Stimulated activated CD4-positive, alpha-beta T cell treated with anti-CD3 and anti-CD28 coated beads, Interleukin-2, amount 100 ng/mL, for 48 hours (primary cell): ENCODE results near the gene DEFB123.
A peak's percentile ranks its signal among the peaks of the same experiment; 100 is the strongest.
"Not testable (repeated sequence)": the region's sequence is repeated elsewhere in the genome, so short reads cannot be mapped to it uniquely, and the experiment has no call there.

Experiments
- DNase-seq, 2 donors: peaks; one replicate each; pipeline ENCODE4 v3.0.0-alpha.2; 2020

Gene DEFB123, protein sequence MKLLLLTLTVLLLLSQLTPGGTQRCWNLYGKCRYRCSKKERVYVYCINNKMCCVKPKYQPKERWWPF

GRCh38 chr20:31440012-31440659 lies at the start of gene DEFB123:
Gene DEFB123, plus strand, starts transcription at chr20:31440632. Its CDS starts 67 bp downstream, at chr20:31440699.
- peak; percentile 7 to 27 for DNase-seq

DNA sequence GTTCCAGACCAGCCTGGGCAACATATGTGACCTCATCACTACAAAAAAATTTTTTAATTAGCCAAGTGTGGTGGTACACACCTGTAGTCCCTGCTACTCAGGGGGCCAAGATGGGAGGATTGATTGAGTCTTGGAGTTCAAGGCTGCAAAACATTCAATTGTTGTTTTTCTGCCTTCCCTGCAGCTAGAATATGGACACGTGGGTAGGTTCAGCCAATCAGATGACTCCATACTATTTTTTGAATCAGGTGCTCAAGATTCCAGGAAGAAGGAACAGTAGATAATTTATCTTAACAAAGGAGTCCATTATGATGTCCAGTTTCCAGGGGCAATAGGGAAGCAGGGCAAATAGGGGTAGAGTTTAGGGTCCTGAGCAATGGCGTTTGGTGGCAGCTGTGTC lies 47.6 kb upstream of the DEFB123 start:
- DNase-seq, result no peak

DNA sequence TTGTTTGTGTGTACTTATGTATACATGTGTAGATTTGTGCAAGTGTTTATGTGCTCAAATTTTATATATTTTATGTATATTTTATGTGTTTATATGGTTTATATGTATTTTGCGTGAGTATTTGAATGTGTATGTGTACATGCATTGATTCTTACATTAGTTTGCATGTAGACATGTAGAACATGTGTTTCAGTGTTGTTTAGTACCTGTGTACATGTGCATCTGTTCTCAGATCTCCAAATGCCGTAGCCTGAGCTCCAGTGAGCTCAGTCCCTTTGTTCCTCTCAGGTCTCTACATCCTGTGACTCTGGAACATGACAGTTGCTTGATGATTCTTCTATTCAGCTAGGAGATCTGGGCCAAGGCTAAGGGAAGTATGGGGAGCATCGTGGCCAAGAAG lies 45.5 kb upstream of the DEFB123 start:
- no peak for DNase-seq

DNA sequence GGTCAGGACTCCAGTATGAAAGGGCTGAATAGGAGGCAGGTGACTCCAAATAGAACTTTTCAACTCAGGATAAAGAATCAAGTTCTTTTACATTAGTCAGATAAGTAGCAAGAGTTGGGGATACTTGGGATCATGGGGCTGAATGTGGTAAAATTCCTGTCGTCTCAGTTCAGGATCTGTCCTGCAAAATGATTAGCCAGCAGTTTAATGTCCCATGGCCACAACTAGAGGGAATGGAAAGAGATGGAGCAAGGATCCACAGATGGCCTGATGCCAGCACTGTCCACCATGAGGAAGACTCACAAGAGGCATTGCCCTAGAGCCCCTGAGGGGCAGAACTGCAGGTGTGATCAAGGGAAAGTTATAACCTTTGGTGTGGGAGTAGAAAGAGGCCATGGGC lies 36.5 kb upstream of the DEFB123 start:
- no peak for DNase-seq

DNA sequence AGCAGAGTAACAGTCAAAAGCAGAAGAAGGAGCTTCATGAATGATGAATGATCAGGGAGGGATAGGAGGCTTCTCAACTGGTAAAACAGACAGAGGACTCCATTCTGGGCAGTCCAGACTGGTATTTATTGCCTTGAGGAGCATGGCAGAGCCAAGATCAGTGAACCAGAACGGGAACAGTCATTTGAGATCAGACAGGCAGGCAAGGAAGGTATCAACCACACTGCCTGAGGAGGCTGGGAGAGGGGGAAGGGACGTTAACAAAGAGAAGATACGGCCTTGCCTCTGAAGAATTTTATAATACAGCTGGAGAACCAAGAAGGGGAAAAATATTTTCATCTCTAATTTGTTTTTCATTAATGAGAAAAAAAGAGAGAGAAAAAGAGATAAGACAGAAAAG lies 34.3 kb upstream of the DEFB123 start, which contains the start of gene DEFB121:
Gene DEFB121 (minus strand): TSS at position 101 of the 400 bp plus-strand sequence. CDS start 63 bp downstream, at position 38.
- DNase-seq, result no peak

DNA sequence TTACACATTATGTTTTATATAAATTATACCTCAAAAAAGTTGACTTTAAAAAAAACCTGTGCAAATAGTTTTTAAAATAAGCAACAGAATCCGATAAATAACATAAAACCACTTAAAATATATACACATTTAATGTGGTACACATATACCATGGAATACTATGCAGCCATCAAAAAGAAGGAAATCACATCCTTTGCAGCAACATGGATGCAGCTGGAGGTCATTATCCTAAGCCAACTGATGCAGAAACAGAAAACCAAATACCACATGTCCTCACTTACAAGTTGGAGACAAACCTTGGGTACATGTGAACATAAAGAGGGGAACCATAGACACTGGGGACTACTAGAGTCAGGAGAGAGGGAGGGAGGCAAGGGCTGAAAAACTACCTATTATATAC lies 30.4 kb upstream of the DEFB123 start:
- no peak for DNase-seq

- DNase-seq, result no peak
Observed at GRCh38 chr20:31414381-31414780, 26.1 kb upstream of the DEFB123 start.

GRCh38 chr20:31415653-31416052 lies 24.8 kb upstream of the DEFB123 start:
- DNase-seq, result no peak

GRCh38 chr20:31418307-31418706 lies 22.1 kb upstream of the DEFB123 start:
- DNase-seq, result no peak

GRCh38 chr20:31425797-31426196 lies 14.6 kb upstream of the DEFB123 start:
- DNase-seq, result no peak

DNA sequence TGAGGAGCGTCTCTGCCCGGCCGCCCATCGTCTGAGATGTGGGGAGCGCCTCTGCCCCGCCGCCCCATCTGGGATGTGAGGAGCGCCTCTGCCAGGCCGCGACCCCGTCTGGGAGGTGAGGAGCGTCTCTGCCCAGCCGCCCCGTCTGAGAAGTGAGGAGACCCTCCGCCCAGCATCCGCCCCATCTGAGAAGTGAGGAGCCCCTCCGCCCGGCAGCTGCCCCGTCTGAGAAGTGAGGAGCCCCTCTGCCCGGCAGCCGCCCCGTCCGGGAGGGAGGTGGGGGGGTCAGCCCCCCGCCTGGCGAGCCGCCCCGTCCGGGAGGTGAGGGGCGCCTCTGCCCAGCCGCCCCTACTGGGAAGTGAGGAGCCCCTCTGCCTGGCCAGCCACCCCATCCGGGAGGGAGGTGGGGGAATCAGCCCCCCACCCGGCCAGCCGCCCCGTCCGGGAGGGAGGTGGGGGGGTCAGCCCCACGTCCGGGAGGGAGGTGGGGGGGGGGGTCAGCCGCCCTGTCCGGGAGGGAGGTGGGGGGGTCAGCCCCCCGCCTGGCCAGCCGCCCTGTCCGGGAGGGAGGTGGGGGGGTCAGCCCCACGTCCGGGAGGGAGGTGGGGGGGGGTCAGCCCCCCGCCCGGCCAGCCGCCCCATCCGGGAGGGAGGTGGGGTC lies 13.4 kb upstream of the DEFB123 start:
- DNase-seq, result not testable (repeated sequence)

DNA sequence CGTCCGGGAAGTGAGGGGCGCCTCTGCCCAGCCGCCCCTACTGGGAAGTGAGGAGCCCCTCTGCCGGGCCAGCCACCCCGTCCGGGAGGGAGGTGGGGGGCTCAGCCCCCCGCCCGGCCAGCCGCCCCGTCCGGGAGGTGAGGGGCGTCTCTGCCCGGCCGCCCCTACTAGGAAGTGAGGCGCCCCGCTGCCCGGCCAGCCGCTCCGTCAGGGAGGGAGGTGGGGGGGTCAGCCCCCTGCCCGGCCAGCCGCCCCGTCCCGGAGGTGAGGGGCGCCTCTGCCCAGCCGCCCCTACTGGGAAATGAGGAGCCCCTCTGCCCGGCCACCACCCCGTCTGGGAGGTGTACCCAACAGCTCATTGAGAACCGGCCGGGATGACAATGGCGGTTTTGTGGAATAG lies 12.9 kb upstream of the DEFB123 start:
- not testable (repeated sequence) for DNase-seq

DNA sequence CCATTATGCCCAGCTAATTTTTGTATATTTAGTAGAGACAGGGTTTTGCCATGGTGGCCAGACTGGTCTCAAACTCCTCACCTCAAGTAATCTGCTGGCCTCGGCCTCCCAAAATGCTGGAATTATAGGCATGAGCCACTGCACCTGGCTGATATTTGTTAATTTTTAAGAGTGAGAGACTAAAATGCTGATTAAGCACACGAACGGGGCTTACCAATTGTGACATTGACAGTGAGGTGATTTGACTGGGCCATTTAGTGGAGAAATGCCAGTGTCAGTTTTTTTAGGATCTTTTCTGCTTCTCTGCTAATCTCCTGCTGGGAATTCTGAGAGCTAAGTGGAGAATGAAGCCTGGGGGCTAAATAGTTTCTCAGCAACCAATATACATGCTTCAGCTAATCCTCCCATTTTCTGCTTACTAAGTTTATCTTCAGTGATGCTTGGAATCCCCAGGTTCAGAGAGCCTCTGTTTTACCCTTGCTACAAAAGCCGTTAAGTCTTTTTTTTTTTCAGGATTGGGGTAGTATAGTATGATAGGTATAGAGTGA lies 9.8 kb upstream of the DEFB123 start:
- DNase-seq, result no peak

- no peak for DNase-seq
Observed at GRCh38 chr20:31446084-31446819, 5.8 kb downstream of the DEFB123 start.

DNA sequence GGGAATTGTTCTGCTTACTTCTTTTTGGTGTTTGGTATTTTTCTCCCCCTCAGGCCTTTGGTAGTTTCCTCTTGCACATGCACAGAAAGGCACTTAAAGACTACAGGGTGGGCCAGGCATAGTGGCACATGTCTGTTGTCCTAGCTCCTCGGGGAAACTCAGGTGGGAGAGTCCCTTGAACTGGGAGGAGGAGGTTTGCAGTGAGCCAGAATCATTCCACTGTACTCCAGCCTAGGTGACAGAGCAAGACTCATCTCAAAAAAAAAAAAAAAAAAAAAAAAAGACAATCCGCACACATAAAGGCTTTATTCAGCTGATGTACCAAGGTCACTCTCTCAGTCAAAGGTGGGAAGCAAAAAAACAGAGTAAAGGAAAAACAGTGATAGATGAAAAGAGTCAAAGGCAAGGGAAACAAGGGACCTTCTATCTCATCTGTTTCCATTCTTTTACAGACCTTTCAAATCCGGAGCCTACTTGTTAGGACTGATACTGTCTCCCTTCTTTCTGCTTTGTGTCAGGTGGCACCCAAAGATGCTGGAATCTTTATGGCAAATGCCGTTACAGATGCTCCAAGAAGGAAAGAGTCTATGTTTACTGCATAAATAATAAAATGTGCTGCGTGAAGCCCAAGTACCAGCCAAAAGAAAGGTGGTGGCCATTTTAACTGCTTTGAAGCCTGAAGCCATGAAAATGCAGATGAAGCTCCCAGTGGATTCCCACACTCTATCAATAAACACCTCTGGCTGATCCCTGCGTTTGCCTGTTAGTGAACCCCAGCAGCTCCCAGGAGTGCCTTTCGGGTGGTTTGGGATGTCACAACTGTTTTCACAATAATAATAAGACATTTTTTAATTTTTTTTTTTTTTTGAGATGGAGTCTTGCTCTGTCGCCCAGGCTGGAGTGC lies 9.3 kb downstream of the DEFB123 start:
- DNase-seq, result no peak

- DNase-seq, result no peak
Observed at GRCh38 chr20:31452575-31452974, 12.1 kb downstream of the DEFB123 start.

DNA sequence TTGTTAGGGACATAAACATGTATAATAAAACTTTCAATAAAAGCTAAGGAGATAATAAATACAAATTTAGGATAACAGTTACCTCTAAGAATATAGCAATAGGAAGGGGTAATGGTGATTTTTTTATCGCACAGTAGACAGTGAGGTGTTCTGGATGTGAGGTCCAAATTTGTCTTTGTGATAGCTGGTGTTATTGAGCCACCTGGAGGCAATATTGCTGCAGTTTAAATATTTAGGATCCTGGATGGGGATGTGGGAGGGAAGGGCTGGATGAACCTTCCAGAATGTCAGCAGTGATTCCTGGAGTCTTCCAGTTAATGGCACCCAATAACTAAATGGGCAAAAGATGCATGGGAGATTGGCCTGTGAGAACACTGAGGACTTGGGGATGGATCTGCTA lies 13.9 kb downstream of the DEFB123 start:
- no peak for DNase-seq

GRCh38 chr20:31470946-31471345 lies 30.5 kb downstream of the DEFB123 start:
- DNase-seq, result not testable (repeated sequence)

DNA sequence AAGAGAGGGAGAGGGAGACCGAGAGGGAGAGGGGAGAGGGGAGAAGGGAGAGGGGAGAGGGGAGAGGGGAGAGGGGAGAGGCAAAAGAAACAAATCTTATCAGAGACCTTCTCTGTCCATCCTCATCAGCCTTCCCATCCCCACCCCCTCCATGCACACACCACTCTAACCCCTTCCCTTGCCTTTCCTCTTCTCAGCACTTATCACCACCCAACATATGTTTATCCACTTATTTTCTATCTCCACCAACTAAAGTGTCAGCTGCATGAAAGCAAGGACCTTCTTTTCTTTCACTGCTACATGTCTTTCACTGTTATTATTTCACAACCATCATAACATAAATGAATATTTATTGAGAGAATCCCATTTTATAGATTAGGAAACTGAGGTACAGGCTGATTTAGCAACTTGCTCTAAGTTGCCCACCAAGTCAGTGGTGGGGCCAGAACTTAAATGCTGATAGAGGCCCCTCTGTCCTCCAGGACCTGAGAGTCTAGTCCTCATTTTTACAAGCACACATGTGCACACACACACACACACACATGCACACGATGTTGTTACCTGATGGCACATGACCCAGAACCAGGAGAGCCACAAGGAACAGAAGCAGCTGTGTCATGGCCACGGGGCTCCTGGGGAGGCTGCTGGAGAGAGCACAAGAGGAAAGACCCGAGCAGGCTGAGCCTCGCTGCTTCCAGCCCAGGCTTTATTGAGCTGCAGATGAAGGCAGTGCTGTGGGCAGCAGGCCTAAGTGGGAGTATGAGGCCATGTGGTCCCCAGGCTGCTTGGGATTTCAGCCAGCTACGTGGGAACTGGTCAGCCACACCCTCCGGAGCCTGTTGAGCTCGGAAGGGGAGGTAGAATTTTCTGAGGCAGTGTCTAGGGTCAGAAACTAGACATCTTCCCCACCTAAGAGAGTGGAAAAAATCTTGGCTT lies 32.2 kb downstream of the DEFB123 start:
- no peak for DNase-seq

DNA sequence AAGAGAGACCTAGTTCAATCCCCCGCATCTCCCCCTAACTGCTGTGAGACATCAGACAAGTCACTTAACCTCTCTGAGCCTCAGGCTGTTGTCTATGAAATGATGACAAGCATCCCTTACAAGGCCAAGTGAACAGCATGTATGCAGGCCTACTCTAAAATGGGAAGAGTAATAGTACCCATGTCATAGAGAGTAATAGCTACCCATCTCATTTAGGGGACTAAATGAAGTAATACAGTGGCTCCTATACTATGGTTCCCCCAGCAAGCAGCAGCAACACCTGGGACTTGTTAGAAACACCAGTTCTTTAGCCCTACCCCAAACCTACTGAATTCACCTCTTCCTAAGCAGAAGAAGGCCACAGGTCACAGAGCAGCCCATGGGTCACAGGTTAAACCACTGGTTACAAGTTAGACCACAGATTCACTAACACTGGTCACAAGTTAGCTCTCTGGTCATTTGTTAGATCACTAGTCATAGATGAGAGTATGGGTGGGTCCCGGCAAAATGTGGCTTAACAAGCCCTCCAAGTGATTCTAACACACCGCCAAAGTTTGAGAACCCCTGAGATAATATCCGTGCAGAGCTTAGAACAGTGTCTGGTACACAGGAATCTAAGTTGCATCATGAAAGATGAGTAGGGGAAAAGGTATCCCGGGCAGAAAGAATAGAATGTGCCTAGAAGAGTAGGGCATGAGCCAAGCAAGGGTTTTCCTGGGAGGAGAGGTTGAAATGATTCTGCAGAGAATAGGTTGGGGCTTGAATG lies 33.1 kb downstream of the DEFB123 start:
- no peak for DNase-seq

- DNase-seq, result no peak
Observed at GRCh38 chr20:31474097-31474436, 33.6 kb downstream of the DEFB123 start.
